Immature natural killer cell (primary cell): ENCODE results near the gene NAPA. TPM values are rescaled to one million over a fixed set of nuclear protein-coding genes. Genes with fewer than 3 reads are reported as not detected.

Experiments
- DNase-seq, 3 donors: peaks; one replicate each; pipeline ENCODE4 v3.0.0; 2022; ENCODE audit warnings: mixed read lengths in 1 of 3
- H3K27ac Mint-ChIP-seq, 6 donors: one replicate each; pipeline ENCODE4 v1.8.0; 2020; ENCODE audit warnings: mixed read lengths in 6 of 6, mild to moderate bottlenecking in 5 of 6, inconsistent platforms in 4 of 6, moderate library complexity in 3 of 6
- H3K27me3 Mint-ChIP-seq, 3 donors: one replicate each; pipeline ENCODE4 v1.8.0; 2020 to 2021; ENCODE audit warnings: low read depth in 3 of 3, mild to moderate bottlenecking in 3 of 3, mixed read lengths in 3 of 3, moderate library complexity in 3 of 3, inconsistent platforms in 1 of 3
- H3K36me3 Mint-ChIP-seq, 3 donors: one replicate each; pipeline ENCODE4 v1.8.0; 2020; ENCODE audit warnings: mixed read lengths in 3 of 3, inconsistent platforms in 2 of 3, mild to moderate bottlenecking in 2 of 3
- H3K4me1 Mint-ChIP-seq, 2 donors: one replicate each; pipeline ENCODE4 v1.8.0; 2020; ENCODE audit warnings: inconsistent platforms in 2 of 2, mild to moderate bottlenecking in 2 of 2, mixed read lengths in 2 of 2, moderate library complexity in 1 of 2
- H3K4me3 Mint-ChIP-seq, 5 donors: one replicate each; pipeline ENCODE4 v1.8.0; 2020; ENCODE audit warnings: mild to moderate bottlenecking in 5 of 5, mixed read lengths in 5 of 5, inconsistent platforms in 3 of 5, moderate library complexity in 3 of 5
- H3K9me3 Mint-ChIP-seq, 6 donors: one replicate each; pipeline ENCODE4 v1.8.0; 2020; ENCODE audit warnings: mild to moderate bottlenecking in 6 of 6, mixed read lengths in 6 of 6, inconsistent platforms in 4 of 6, moderate library complexity in 3 of 6
- polyA plus RNA-seq, 3 donors: library from polyadenylated mRNA; unstranded; fragments of 300-500 nt; fragmentation: Illumina TruSeq; gene quantifications; one replicate each; pipeline ENCODE4 v1.2.3, GENCODE V29; 2021

NAPA gene
- polyA plus RNA-seq, result 100 to 1,000 TPM; 114 to 177 (median 146) TPM

DNA sequence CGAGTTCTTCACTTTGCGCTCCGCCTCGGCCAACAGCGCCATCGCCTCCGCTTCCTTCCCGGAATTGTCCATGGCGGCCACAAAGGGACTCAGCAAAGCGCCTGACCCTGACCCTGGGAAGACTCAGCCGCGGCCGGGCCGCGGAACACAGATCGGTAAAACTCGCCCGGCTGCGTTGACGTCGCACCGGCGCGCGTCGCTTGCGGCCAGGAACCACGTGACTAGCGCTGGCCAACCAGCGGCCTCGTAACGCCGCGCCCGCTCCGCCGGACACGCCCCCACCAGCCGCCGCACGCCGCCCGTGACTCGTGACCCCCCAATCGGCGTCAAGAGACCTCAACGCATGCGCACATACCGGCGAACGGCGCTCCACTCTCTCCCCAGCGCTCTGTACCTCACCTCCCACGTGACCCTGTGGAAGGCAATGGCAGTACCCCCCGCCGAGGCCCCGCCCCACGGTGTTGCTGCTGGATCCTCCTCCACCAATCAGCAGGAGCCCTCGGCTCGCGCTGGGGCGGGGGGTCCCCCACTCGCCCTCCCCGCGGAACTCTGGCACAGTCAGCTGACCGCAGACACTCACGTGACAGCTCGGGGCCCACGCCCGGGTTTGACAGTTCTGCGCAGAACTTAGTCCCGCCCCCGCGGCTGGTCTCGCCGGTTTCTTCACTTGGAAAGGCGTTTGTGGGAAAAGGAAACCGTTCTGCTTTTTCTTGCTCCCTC is at the start of gene NAPA:
Gene NAPA, minus strand, starts transcription at position 195 of the 720 bp plus-strand sequence. Its CDS starts 123 bp downstream, at position 72.
- Mint-ChIP-seq H3K9me3 (no peaks in the 10 kb centered on the region), H3K36me3 (no peaks in the 10 kb centered on the region), H3K4me1 (peaks cover 87 to 89% of the 10 kb centered on the region in 2 donors), H3K4me3 (peak within 1 kb of the TSS; percentile 97 to 98 (median 98)), H3K27ac (peak within 1 kb of the TSS; percentile 99), H3K27me3 (peaks cover 27 to 37% (median 31%) of the 10 kb centered on the region in 3 donors)
- peak; percentile 100 for DNase-seq

DNA sequence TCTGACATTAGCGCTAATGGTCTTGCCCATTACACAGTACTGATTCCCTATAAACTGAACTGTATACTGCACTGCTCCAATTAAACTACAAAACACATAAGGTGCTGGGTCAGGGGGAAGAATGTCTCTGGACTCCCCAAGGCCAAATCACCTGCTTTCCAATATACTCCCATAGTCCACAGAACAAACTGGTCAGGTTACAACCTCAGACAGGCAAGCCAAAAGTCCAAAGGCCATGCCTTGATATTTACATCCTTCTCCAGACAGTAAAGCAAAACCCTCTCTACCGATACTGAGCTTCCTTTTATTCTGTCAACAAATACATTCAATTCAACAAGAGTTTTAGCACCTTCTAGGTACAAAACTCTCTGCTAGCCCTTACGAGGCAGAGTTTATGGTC is 49.2 kb upstream of the NAPA start:
- Mint-ChIP-seq H3K9me3 (no peaks in the 10 kb centered on the region), H3K36me3 (no peaks in the 10 kb centered on the region), H3K4me1 (peaks cover 5 to 6% of the 10 kb centered on the region in 2 donors), H3K27me3 (peaks cover 0 to 1% (median 1%) of the 10 kb centered on the region in 3 donors), H3K4me3 (no peak overlapping the region), H3K27ac (no peak overlapping the region)
- DNase-seq, result no peak

DNA sequence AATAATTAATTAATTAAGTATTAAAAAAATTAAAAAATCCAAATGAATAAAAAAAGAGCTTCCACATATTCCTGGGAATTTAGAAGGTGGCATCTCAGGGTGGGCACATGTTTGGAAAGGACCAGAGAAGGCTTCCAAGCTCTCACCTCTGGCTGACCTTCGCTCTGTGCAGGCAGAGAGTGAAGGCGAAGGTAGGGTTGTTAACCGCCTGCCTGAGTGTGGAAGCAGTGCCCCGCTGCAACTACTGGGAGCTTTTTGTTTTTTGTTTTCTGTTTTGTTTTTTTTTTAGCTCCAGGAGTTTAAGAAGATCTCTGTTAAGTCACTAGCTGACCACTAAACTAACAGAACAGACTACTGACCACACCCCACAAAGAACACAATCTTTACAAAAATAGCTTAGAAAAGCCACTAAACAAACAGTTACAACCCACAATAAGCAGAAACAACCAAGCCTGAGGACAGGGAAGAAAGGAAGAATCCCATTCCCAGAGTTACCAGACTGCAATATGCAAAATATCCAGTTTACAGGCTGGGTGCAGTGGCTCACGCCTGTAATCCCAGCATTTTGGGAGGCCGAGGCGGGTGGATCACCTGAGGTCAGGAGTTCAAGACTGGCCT is 46.7 kb upstream of the NAPA start:
- no peak overlapping the region for H3K27ac Mint-ChIP-seq
- H3K9me3 Mint-ChIP-seq, result no peaks in the 10 kb centered on the region
- H3K4me1 Mint-ChIP-seq, result peaks cover 5 to 6% of the 10 kb centered on the region in 2 donors
- H3K4me3 Mint-ChIP-seq, result no peak overlapping the region
- no peaks in the 10 kb centered on the region for H3K36me3 Mint-ChIP-seq
- peaks cover 0 to 2% (median 0%) of the 10 kb centered on the region in 3 donors for H3K27me3 Mint-ChIP-seq
- DNase-seq, result no peak

- H3K9me3 Mint-ChIP-seq, result no peaks in the 10 kb centered on the region
- H3K36me3 Mint-ChIP-seq, result no peaks in the 10 kb centered on the region
- no peak overlapping the region for H3K4me3 Mint-ChIP-seq
- no peak for DNase-seq
- H3K4me1 Mint-ChIP-seq, result peaks cover 5 to 6% of the 10 kb centered on the region in 2 donors
- no peak overlapping the region for H3K27ac Mint-ChIP-seq
- H3K27me3 Mint-ChIP-seq, result peaks cover 0 to 2% (median 0%) of the 10 kb centered on the region in 3 donors
Observed at GRCh38 chr19:47560999-47561398, 46.1 kb upstream of the NAPA start.

- Mint-ChIP-seq H3K4me1 (no peaks in the 10 kb centered on the region), H3K27me3 (peaks cover 0 to 13% (median 0%) of the 10 kb centered on the region in 3 donors), H3K4me3 (no peak overlapping the region), H3K9me3 (no peaks in the 10 kb centered on the region), H3K27ac (peak overlapping the region in 2 of 6 donors; percentile 21 to 60), H3K36me3 (no peaks in the 10 kb centered on the region)
- DNase-seq, result no peak
Observed at GRCh38 chr19:47550129-47550528, 35.3 kb upstream of the NAPA start.

GRCh38 chr19:47549261-47549862 is 34.5 kb upstream of the NAPA start:
- Mint-ChIP-seq H3K27me3 (peaks cover 0 to 13% (median 1%) of the 10 kb centered on the region in 3 donors), H3K4me3 (no peak overlapping the region), H3K36me3 (no peaks in the 10 kb centered on the region), H3K9me3 (no peaks in the 10 kb centered on the region), H3K27ac (peak overlapping the region in 1 of 6 donors; percentile 7), H3K4me1 (no peaks in the 10 kb centered on the region)
- DNase-seq, result no peak

GRCh38 chr19:47547199-47547598 is 32.3 kb upstream of the NAPA start:
- Mint-ChIP-seq H3K36me3 (no peaks in the 10 kb centered on the region), H3K4me1 (peaks cover 3 to 7% of the 10 kb centered on the region in 2 donors), H3K9me3 (no peaks in the 10 kb centered on the region), H3K4me3 (no peak overlapping the region), H3K27me3 (peaks cover 1 to 16% (median 2%) of the 10 kb centered on the region in 3 donors), H3K27ac (peak overlapping the region in 1 of 6 donors; percentile 21)
- DNase-seq, result no peak

- Mint-ChIP-seq H3K27ac (no peak overlapping the region), H3K4me3 (no peak overlapping the region), H3K9me3 (no peaks in the 10 kb centered on the region), H3K4me1 (peaks cover 22 to 25% of the 10 kb centered on the region in 2 donors), H3K27me3 (peaks cover 9 to 29% (median 12%) of the 10 kb centered on the region in 3 donors), H3K36me3 (no peaks in the 10 kb centered on the region)
- DNase-seq, result no peak
Observed at GRCh38 chr19:47545061-47545948, 30.4 kb upstream of the NAPA start.

DNA sequence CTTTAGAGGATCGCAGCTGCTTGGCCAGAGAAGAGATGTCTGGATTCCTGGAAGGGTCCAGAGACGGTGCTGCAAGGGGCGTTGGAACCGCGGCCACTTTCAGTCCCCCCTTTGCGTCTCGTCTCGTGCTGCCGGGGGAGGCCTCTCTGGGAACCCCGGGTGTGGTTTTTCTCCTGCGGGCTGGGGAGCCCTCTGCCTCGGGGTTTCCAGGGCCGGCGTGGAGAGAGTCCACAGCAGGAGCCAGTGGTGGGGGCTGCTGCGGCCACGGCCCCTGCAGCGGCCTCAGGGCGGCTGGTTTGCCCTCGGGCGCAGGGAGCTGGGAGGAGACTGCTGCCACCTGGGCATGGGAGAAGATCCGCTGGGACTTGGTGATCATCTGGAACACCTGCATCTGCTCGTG is 29.6 kb upstream of the NAPA start:
- Mint-ChIP-seq H3K27ac (peak overlapping the region in 2 of 6 donors; percentile 17 to 36), H3K4me3 (no peak overlapping the region), H3K4me1 (peaks cover 30 to 33% of the 10 kb centered on the region in 2 donors), H3K27me3 (peaks cover 17 to 34% (median 17%) of the 10 kb centered on the region in 3 donors), H3K36me3 (no peaks in the 10 kb centered on the region), H3K9me3 (peaks cover 0 to 2% (median 0%) of the 10 kb centered on the region in 6 donors)
- no peak for DNase-seq

DNA sequence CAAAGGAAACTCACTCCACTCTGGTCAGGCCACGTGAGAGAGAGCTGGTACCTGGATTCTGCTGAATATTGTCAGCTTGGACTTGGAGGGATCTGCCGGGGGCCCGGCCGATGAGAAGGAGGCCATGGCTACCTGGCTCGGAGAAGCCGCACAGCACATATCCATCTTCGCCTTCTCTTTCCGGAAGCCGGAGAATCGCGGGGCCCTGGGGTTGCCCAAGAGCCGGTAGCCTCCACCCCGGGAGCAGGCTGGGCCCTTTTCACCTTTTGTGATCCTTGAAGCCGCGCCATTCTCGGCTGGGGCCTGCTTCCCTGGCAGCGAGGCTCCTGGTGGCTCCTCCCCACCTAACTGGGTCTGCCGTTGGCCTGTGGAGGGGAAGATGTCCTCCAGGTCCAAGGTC is 29.2 kb upstream of the NAPA start:
- H3K27me3 Mint-ChIP-seq, result peaks cover 17 to 32% (median 17%) of the 10 kb centered on the region in 3 donors
- DNase-seq, result no peak
- peaks cover 32 to 37% of the 10 kb centered on the region in 2 donors for H3K4me1 Mint-ChIP-seq
- peak overlapping the region in 3 of 6 donors; percentile 73 to 85 (median 76) for H3K27ac Mint-ChIP-seq
- no peaks in the 10 kb centered on the region for H3K36me3 Mint-ChIP-seq
- H3K4me3 Mint-ChIP-seq, result peak overlapping the region in 1 of 5 donors; percentile 35
- H3K9me3 Mint-ChIP-seq, result peaks cover 0 to 2% (median 0%) of the 10 kb centered on the region in 6 donors

GRCh38 chr19:47542030-47542475 is 27.2 kb upstream of the NAPA start:
- H3K27me3 Mint-ChIP-seq, result peaks cover 17 to 29% (median 20%) of the 10 kb centered on the region in 3 donors
- no peaks in the 10 kb centered on the region for H3K36me3 Mint-ChIP-seq
- peak overlapping the region; percentile 72 to 87 (median 79) for H3K4me3 Mint-ChIP-seq
- H3K4me1 Mint-ChIP-seq, result peaks cover 40 to 47% of the 10 kb centered on the region in 2 donors
- peak overlapping the region; percentile 88 to 99 (median 98) for H3K27ac Mint-ChIP-seq
- DNase-seq, result peak in 2 of 3 donors; percentile 27 to 48
- H3K9me3 Mint-ChIP-seq, result peaks cover 0 to 2% (median 0%) of the 10 kb centered on the region in 6 donors

GRCh38 chr19:47541518-47541917 is 26.7 kb upstream of the NAPA start:
- Mint-ChIP-seq H3K36me3 (no peaks in the 10 kb centered on the region), H3K27me3 (peaks cover 17 to 29% (median 20%) of the 10 kb centered on the region in 3 donors), H3K27ac (peak overlapping the region; percentile 88 to 99 (median 98)), H3K4me1 (peaks cover 40 to 47% of the 10 kb centered on the region in 2 donors), H3K9me3 (peaks cover 0 to 2% (median 0%) of the 10 kb centered on the region in 6 donors), H3K4me3 (peak overlapping the region; percentile 72 to 87 (median 79))
- DNase-seq, result peak; percentile 88 to 89 (median 89)

- Mint-ChIP-seq H3K27ac (peak overlapping the region; percentile 88 to 99 (median 96)), H3K36me3 (no peaks in the 10 kb centered on the region), H3K27me3 (peaks cover 17 to 28% (median 20%) of the 10 kb centered on the region in 3 donors), H3K9me3 (peaks cover 0 to 2% (median 0%) of the 10 kb centered on the region in 6 donors), H3K4me3 (peak overlapping the region; percentile 57 to 90 (median 83)), H3K4me1 (peaks cover 40 to 47% of the 10 kb centered on the region in 2 donors)
- peak in 1 of 3 donors; percentile 23 for DNase-seq
Observed at GRCh38 chr19:47540748-47541147, 25.9 kb upstream of the NAPA start.
